ENCODE data around the gene SH2D1A.

- TF ChIP-seq CTCF (IDR thresholded peaks at IDR 0.05) (no peak), POLR2AphosphoS5 (IDR thresholded peaks at IDR 0.05) (no peak)
Measured at GRCh38 chrX:124392794-124393193, 46.4 kb downstream of the SH2D1A start.

Data from gastroesophageal sphincter (tissue), 3 donors.